Measurements from ENCODE around the gene TBXA2R. TPM values are rescaled to one million over a fixed set of nuclear protein-coding genes. Genes with fewer than 3 reads are reported as not detected.
"Not testable (repeated sequence)": the region's sequence is repeated elsewhere in the genome, so short reads cannot be mapped to it uniquely, and the experiment has no call there.

The TBXA2R gene
- total RNA-seq, 1 donor from 2014 or later: 4.5 TPM

GRCh38 chr19:3577723-3578344 is 28.8 kb downstream of the TBXA2R start:
- DNase-seq (ENCODE audit: low spot score): no peak

- DNase-seq (ENCODE audit: low spot score): no peak
Measured at GRCh38 chr19:3576696-3577443, 29.8 kb downstream of the TBXA2R start.

GRCh38 chr19:3575949-3576673 is 30.6 kb downstream of the TBXA2R start:
- no peak for DNase-seq (ENCODE audit: low spot score)

- no peak for DNase-seq (ENCODE audit: low spot score)
Measured at GRCh38 chr19:3575260-3575741, 31.4 kb downstream of the TBXA2R start.

GRCh38 chr19:3573858-3574637 is 32.6 kb downstream of the TBXA2R start:
- peak; percentile 88 for DNase-seq (ENCODE audit: low spot score)

GRCh38 chr19:3573162-3573857 is 33.4 kb downstream of the TBXA2R start:
- DNase-seq (ENCODE audit: low spot score): no peak

GRCh38 chr19:3572855-3573161 is 33.9 kb downstream of the TBXA2R start, which contains the start of gene HMG20B:
HMG20B (plus strand) TSS chr19:3572944; CDS start chr19:3573310, 366 bp downstream.
- DNase-seq (ENCODE audit: low spot score): no peak

GRCh38 chr19:3572132-3572854 is 34.4 kb downstream of the TBXA2R start:
- peak; percentile 100 for DNase-seq (ENCODE audit: low spot score)

GRCh38 chr19:3570606-3571011 is 36.1 kb downstream of the TBXA2R start:
- no peak for DNase-seq (ENCODE audit: low spot score)

- DNase-seq (ENCODE audit: low spot score): not testable (repeated sequence)
Measured at GRCh38 chr19:3570042-3570441, 36.6 kb downstream of the TBXA2R start.

- DNase-seq (ENCODE audit: low spot score): no peak
Measured at GRCh38 chr19:3565139-3565538, 41.5 kb downstream of the TBXA2R start.

GRCh38 chr19:3563709-3564524 is 42.8 kb downstream of the TBXA2R start:
- no peak for DNase-seq (ENCODE audit: low spot score)

GRCh38 chr19:3557461-3558248 is 49.0 kb downstream of the TBXA2R start, which contains the start of gene MFSD12:
MFSD12 (minus strand) TSS chr19:3557586; CDS start chr19:3557403, 183 bp downstream.
- peak; percentile 96 for DNase-seq (ENCODE audit: low spot score)

- no peak for DNase-seq (ENCODE audit: low spot score)
Measured at GRCh38 chr19:3556978-3557460, 49.7 kb downstream of the TBXA2R start.

GRCh38 chr19:3556423-3556977 is 50.2 kb downstream of the TBXA2R start:
- DNase-seq (ENCODE audit: low spot score): no peak

- DNase-seq (ENCODE audit: low spot score): no peak
Measured at GRCh38 chr19:3555653-3556422, 50.8 kb downstream of the TBXA2R start.

All from ureter (tissue), 1 donor.